Ovary (tissue), 3 donors: ENCODE results near the gene RFX4.

Experiments
- EP300 ChIP-seq: sonication (generic); formaldehyde crosslinking; IDR thresholded peaks from one replicate; pipeline ENCODE4 v1.6.1; 2017; ENCODE audit warnings: antibody characterized with exemption
- POLR2A ChIP-seq: fragments of 450-650 bp; IDR thresholded peaks from one replicate; pipeline ENCODE4 v1.6.1; 2017; ENCODE audit warnings: antibody characterized with exemption, mild to moderate bottlenecking, moderate library complexity
- TF ChIP-seq, protein P1 (sequence below), 3 donors: fragments of 450-650 bp in 2 of 3; fragments of 200-600 bp in 1 of 3; IDR thresholded peaks; one replicate each; pipeline versions ENCODE4 v1.5.1 to v1.8.0; 2016 to 2022; ENCODE audit warnings: antibody characterized with exemption in 3 of 3, mild to moderate bottlenecking in 1 of 3
- donor health status: DM: no; HTN: no; CAD: no.

GRCh38 chr12:106651552-106651951 is 68.7 kb downstream of the RFX4 start:
- TF ChIP-seq EP300: no peak
- TF ChIP-seq, protein P1, sequence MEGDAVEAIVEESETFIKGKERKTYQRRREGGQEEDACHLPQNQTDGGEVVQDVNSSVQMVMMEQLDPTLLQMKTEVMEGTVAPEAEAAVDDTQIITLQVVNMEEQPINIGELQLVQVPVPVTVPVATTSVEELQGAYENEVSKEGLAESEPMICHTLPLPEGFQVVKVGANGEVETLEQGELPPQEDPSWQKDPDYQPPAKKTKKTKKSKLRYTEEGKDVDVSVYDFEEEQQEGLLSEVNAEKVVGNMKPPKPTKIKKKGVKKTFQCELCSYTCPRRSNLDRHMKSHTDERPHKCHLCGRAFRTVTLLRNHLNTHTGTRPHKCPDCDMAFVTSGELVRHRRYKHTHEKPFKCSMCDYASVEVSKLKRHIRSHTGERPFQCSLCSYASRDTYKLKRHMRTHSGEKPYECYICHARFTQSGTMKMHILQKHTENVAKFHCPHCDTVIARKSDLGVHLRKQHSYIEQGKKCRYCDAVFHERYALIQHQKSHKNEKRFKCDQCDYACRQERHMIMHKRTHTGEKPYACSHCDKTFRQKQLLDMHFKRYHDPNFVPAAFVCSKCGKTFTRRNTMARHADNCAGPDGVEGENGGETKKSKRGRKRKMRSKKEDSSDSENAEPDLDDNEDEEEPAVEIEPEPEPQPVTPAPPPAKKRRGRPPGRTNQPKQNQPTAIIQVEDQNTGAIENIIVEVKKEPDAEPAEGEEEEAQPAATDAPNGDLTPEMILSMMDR (IDR thresholded peaks at IDR 0.05): no peak
- TF ChIP-seq POLR2A: no peak
